HL-60 (cell line): ENCODE results near the gene NFIA.

Source experiments
- TF ChIP-seq, protein P1 (sequence below): IDR thresholded peaks from one replicate; pipeline ENCODE4 v1.5.1; 2011; ENCODE audit warnings: low read length, control low read depth, inconsistent platforms; ENCODE audit not compliant: insufficient read depth
- TF ChIP-seq, protein P2 (sequence below): IDR thresholded peaks from 2 replicates; pipeline ENCODE4 v1.6.1; 2012; ENCODE audit warnings: low read depth; ENCODE audit not compliant: insufficient replicate concordance

DNA sequence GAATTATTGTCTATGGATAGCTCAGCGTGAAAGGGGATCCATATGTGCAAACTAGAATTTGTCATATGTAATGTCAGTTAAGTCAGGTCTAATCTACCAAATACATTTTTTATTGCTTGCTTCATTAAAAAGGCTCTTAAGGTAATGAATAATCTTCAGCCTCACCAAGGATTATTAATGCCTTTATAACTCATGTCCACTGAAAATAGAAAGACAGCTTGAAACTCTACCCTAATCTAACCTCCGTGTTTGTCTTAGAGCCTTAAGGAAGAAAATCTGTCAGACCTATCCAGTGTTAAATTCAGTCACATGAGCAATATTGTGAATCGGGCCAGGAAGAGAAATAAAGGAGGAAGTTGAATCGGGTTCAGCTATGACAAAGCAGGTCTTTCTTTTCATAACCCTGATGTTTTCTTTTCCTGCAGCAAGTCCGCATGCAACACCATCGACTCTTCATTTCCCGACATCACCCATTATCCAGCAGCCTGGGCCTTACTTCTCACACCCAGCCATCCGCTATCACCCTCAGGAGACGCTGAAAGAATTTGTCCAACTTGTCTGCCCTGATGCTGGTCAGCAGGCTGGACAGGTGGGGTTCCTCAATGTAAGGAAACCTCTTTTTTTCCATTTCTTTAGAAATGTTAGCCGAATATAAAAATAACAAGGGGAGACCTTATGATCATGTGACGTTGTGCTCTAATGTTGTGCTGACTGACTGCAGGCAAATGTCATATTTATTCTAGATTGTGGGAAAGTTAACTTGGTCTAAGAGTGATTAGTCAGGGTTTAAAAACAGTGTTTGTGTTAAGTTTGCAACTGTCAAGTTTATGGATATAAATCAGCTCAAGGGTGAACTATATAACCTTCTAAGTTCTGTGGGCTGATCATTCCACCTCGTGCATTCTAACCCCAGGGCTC is 321.6 kb downstream of the NFIA start:
- TF ChIP-seq, protein P1, sequence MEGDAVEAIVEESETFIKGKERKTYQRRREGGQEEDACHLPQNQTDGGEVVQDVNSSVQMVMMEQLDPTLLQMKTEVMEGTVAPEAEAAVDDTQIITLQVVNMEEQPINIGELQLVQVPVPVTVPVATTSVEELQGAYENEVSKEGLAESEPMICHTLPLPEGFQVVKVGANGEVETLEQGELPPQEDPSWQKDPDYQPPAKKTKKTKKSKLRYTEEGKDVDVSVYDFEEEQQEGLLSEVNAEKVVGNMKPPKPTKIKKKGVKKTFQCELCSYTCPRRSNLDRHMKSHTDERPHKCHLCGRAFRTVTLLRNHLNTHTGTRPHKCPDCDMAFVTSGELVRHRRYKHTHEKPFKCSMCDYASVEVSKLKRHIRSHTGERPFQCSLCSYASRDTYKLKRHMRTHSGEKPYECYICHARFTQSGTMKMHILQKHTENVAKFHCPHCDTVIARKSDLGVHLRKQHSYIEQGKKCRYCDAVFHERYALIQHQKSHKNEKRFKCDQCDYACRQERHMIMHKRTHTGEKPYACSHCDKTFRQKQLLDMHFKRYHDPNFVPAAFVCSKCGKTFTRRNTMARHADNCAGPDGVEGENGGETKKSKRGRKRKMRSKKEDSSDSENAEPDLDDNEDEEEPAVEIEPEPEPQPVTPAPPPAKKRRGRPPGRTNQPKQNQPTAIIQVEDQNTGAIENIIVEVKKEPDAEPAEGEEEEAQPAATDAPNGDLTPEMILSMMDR: no peak
- TF ChIP-seq, protein P2, sequence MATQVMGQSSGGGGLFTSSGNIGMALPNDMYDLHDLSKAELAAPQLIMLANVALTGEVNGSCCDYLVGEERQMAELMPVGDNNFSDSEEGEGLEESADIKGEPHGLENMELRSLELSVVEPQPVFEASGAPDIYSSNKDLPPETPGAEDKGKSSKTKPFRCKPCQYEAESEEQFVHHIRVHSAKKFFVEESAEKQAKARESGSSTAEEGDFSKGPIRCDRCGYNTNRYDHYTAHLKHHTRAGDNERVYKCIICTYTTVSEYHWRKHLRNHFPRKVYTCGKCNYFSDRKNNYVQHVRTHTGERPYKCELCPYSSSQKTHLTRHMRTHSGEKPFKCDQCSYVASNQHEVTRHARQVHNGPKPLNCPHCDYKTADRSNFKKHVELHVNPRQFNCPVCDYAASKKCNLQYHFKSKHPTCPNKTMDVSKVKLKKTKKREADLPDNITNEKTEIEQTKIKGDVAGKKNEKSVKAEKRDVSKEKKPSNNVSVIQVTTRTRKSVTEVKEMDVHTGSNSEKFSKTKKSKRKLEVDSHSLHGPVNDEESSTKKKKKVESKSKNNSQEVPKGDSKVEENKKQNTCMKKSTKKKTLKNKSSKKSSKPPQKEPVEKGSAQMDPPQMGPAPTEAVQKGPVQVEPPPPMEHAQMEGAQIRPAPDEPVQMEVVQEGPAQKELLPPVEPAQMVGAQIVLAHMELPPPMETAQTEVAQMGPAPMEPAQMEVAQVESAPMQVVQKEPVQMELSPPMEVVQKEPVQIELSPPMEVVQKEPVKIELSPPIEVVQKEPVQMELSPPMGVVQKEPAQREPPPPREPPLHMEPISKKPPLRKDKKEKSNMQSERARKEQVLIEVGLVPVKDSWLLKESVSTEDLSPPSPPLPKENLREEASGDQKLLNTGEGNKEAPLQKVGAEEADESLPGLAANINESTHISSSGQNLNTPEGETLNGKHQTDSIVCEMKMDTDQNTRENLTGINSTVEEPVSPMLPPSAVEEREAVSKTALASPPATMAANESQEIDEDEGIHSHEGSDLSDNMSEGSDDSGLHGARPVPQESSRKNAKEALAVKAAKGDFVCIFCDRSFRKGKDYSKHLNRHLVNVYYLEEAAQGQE: no peak
